HG03521 (cell line): ENCODE data around the gene BTBD3.

Source experiments
- ATAC-seq: cut with Tn5 transposase; IDR thresholded peaks from one replicate; pipeline ENCODE4 v1.9.1; 2021; ENCODE audit warnings: mild to moderate bottlenecking, moderate library complexity; ENCODE audit not compliant: unreplicated experiment

BTBD3 gene

GRCh38 chr20:11965602-11966001, 47.9 kb downstream of the BTBD3 start:
- no peak for ATAC-seq

DNA sequence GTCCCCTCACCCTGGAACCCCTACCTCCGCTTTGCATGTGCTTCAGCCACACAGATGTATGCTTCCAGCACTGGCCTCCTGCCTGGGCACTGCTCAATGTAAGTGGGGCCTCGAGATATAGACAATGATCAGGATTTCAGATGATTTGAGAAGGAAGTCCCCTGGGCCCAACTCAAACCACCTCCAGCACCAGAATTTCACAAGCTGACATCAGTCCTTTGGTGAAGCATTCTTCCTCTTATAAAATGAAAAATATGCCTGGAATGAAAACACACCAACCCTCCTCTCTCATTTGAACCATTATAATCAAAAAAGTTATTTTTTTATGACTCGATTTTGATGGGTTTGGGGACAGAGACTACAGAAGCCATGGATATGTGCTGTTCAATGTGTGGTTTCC, 48.5 kb downstream of the BTBD3 start:
- no peak for ATAC-seq

DNA sequence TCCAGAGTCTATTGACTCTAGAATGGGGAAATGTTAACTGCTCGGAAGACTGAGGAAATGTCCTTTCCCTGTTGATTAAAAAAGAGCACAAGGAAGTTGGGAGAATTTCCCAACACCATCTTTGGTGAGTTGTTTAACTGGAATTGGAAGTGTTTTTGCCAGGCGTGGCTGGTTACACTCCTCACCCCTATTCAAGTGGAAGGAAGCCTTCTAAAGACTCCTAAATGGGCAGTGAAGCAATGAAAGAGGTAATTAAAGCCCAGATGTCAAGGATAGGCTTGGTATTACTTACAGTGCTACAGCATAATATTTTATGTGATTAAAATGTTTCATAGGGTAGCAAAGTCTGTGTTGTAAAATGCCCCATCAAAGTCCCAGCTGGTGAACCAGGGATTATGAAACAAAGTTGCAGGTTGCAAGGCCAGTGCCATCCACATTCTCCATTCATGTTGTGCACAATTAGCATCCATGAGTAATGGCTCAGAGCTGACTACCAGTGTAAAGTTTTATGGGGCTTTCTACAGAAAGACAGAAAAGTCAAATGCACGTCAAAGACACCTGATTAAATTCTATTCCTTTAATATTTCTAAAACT, 52.6 kb downstream of the BTBD3 start:
- no peak for ATAC-seq

- ATAC-seq, result no peak
Observed at GRCh38 chr20:11972478-11972877, 54.8 kb downstream of the BTBD3 start.
